HUDEP-2 (cell line): Measurements from ENCODE around the gene DUSP22.
"Not testable (repeated sequence)": the region's sequence is repeated elsewhere in the genome, so short reads cannot be mapped to it uniquely, and the experiment has no call there.

Experiments
- DNase-seq, 76 experiments: peaks; one replicate each; lab custom pipeline; 2025; ENCODE audit not compliant: unreplicated experiment in 76 of 76; lab: John Stamatoyannopoulos, UW

DUSP22 gene

GRCh38 chr6:361411-362132, 69.3 kb downstream of the DUSP22 start:
- DNase-seq, result no peak

- no peak for DNase-seq
Measured at GRCh38 chr6:362231-362923, 70.1 kb downstream of the DUSP22 start.

GRCh38 chr6:362924-363249, 70.6 kb downstream of the DUSP22 start:
- no peak for DNase-seq

GRCh38 chr6:363291-363690, 71.0 kb downstream of the DUSP22 start:
- DNase-seq, result no peak

GRCh38 chr6:363909-364308, 71.6 kb downstream of the DUSP22 start:
- no peak for DNase-seq

GRCh38 chr6:364609-365540, 72.6 kb downstream of the DUSP22 start:
- no peak for DNase-seq

GRCh38 chr6:365835-366234, 73.5 kb downstream of the DUSP22 start:
- no peak for DNase-seq

- no peak for DNase-seq
Measured at GRCh38 chr6:366389-367297, 74.4 kb downstream of the DUSP22 start.

GRCh38 chr6:367298-367794, 75.1 kb downstream of the DUSP22 start:
- no peak for DNase-seq

GRCh38 chr6:367891-368630, 75.8 kb downstream of the DUSP22 start:
- no peak for DNase-seq

- no peak for DNase-seq
Measured at GRCh38 chr6:369559-370431, 77.5 kb downstream of the DUSP22 start.

GRCh38 chr6:370555-370954, 78.3 kb downstream of the DUSP22 start:
- DNase-seq, result no peak

- DNase-seq, result not testable (repeated sequence)
Measured at GRCh38 chr6:371851-372250, 79.6 kb downstream of the DUSP22 start.

GRCh38 chr6:372336-372911, 80.1 kb downstream of the DUSP22 start:
- DNase-seq, result no peak

GRCh38 chr6:373031-373430, 80.7 kb downstream of the DUSP22 start:
- no peak for DNase-seq

- DNase-seq, result no peak
Measured at GRCh38 chr6:373773-374724, 81.8 kb downstream of the DUSP22 start.

- DNase-seq, result no peak
Measured at GRCh38 chr6:374956-375355, 82.7 kb downstream of the DUSP22 start.
